Gastrocnemius medialis (tissue), 4 donors: ENCODE measurements around the gene PLSCR4.

ENCODE experiments used
- CTCF ChIP-seq, 5 experiments: fragments of 450-650 bp in 3 of 5; fragments of 200-600 bp in 2 of 5; sonication (generic) in 2 of 5; IDR thresholded peaks in 4 of 5; conservative IDR thresholded peaks in 1 of 5; 1 replicate in 4 of 5; 2 replicates in 1 of 5; pipeline ENCODE4 v1.5.1; 2016 to 2019; ENCODE audit warnings: antibody characterized with exemption in 5 of 5, mild to moderate bottlenecking in 3 of 5, moderate library complexity in 3 of 5
- POLR2A ChIP-seq, 2 donors: fragments of 450-650 bp; IDR thresholded peaks; one replicate each; pipeline ENCODE4 v1.6.1; 2017; ENCODE audit warnings: antibody characterized with exemption in 2 of 2, mild to moderate bottlenecking in 2 of 2, moderate library complexity in 2 of 2

- no peak for TF ChIP-seq CTCF (IDR thresholded peaks at IDR 0.05 in 4 of 5, conservative IDR thresholded peaks at IDR 0.05 in 1 of 5)
- no peak for TF ChIP-seq POLR2A (IDR thresholded peaks at IDR 0.05)
These were observed 20.3 kb upstream of the PLSCR4 start for GRCh38 chr3:146271180-146271579.
